Ishikawa (cell line): Measurements from ENCODE around the gene PDE4D.

Experiments
- CEBPB ChIP-seq: IDR thresholded peaks from 2 replicates; pipeline ENCODE4 v1.6.1; 2012
- CREB1 ChIP-seq: IDR thresholded peaks from 2 replicates; pipeline ENCODE4 v1.6.1; 2012; ENCODE audit warnings: low read depth
- EGR1 ChIP-seq: IDR thresholded peaks from 2 replicates; pipeline ENCODE4 v1.6.1; 2012
- EP300 ChIP-seq: IDR thresholded peaks from 2 replicates; pipeline ENCODE4 v1.6.1; 2012; ENCODE audit warnings: borderline replicate concordance
- FOXM1 ChIP-seq: IDR thresholded peaks from 2 replicates; pipeline ENCODE4 v1.6.1; 2012; ENCODE audit warnings: low read depth, borderline replicate concordance
- MAX ChIP-seq: IDR thresholded peaks from 2 replicates; pipeline ENCODE4 v1.6.1; 2012
- RAD21 ChIP-seq: IDR thresholded peaks from 2 replicates; pipeline ENCODE4 v1.6.1; 2012; ENCODE audit warnings: low read depth
- TAF1 ChIP-seq: IDR thresholded peaks from 2 replicates; pipeline ENCODE4 v1.6.1; 2012; ENCODE audit warnings: low read depth, mild to moderate bottlenecking
- YY1 ChIP-seq: IDR thresholded peaks from 2 replicates; pipeline ENCODE4 v1.6.1; 2012; ENCODE audit warnings: low read depth
- TF ChIP-seq, protein P1 (sequence below): IDR thresholded peaks from 2 replicates; pipeline ENCODE4 v1.6.1; 2012; ENCODE audit warnings: low read depth, mild to moderate bottlenecking

- TF ChIP-seq, protein P1, sequence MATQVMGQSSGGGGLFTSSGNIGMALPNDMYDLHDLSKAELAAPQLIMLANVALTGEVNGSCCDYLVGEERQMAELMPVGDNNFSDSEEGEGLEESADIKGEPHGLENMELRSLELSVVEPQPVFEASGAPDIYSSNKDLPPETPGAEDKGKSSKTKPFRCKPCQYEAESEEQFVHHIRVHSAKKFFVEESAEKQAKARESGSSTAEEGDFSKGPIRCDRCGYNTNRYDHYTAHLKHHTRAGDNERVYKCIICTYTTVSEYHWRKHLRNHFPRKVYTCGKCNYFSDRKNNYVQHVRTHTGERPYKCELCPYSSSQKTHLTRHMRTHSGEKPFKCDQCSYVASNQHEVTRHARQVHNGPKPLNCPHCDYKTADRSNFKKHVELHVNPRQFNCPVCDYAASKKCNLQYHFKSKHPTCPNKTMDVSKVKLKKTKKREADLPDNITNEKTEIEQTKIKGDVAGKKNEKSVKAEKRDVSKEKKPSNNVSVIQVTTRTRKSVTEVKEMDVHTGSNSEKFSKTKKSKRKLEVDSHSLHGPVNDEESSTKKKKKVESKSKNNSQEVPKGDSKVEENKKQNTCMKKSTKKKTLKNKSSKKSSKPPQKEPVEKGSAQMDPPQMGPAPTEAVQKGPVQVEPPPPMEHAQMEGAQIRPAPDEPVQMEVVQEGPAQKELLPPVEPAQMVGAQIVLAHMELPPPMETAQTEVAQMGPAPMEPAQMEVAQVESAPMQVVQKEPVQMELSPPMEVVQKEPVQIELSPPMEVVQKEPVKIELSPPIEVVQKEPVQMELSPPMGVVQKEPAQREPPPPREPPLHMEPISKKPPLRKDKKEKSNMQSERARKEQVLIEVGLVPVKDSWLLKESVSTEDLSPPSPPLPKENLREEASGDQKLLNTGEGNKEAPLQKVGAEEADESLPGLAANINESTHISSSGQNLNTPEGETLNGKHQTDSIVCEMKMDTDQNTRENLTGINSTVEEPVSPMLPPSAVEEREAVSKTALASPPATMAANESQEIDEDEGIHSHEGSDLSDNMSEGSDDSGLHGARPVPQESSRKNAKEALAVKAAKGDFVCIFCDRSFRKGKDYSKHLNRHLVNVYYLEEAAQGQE, result no peak
- TF ChIP-seq EGR1 (no peak), YY1 (no peak), EP300 (no peak), RAD21 (no peak), MAX (no peak), FOXM1 (no peak), CREB1 (no peak), TAF1 (no peak), CEBPB (no peak)
These were observed 893.3 kb downstream of the PDE4D start for GRCh38 chr5:59000211-59000610.
